Panc1 (cell line): ENCODE results near the gene MEIOSIN. TPM values are rescaled to one million over a fixed set of nuclear protein-coding genes. Genes with fewer than 3 reads are reported as not detected.
A peak's percentile ranks its signal among the peaks of the same experiment; 100 is the strongest.

ENCODE experiments used
- ATAC-seq: fragments of 200-7000 bp; cut with Tn5 transposase; 2 replicates; pipeline ENCODE4 v1.9.1; 2020; ENCODE audit warnings: mild to moderate bottlenecking, moderate library complexity
- BruUV-seq: library from RNA; stranded (reverse); fragments of 400-500 nt; replicated peaks from 2 replicates; lab custom pipeline; 2021; lab: Mats Ljungman, UMichigan
- CTCF ChIA-PET: fragments of 300-600 bp; sonication (Branson Sonifier 250); formaldehyde crosslinking; loops from one replicate; lab custom pipeline; 2022; ENCODE audit warnings: antibody characterized with exemption; lab: Charles Lee
- POLR2A ChIA-PET: fragments of 300-600 bp; sonication (Branson Sonifier 250); formaldehyde crosslinking; loops from one replicate; lab custom pipeline; 2022; ENCODE audit warnings: antibody characterized with exemption; lab: Charles Lee
- DNase-seq: peaks from one replicate; pipeline ENCODE4 v3.0.0-alpha.2; 2010; ENCODE audit warnings: low read depth, low spot score
- H3K27ac ChIP-seq: 2 replicates; pipeline ENCODE4 v1.5.1; 2011; ENCODE audit warnings: mild to moderate bottlenecking, low read length, inconsistent platforms
- H3K27me3 ChIP-seq: fragments of 200-500 bp; sonication (Bioruptor generic); 2 replicates; pipeline ENCODE4 v1.6.0; 2014; ENCODE audit warnings: low read length, inconsistent platforms; ENCODE audit not compliant: control insufficient read depth, insufficient read depth
- H3K36me3 ChIP-seq: fragments of 200-500 bp; sonication (Bioruptor generic); 2 replicates; pipeline ENCODE4 v1.5.1; 2014; ENCODE audit warnings: inconsistent platforms, mild to moderate bottlenecking, low read length, moderate library complexity; ENCODE audit not compliant: control insufficient read depth, insufficient read depth
- H3K4me1 ChIP-seq: 2 replicates; pipeline ENCODE4 v1.5.1; 2011; ENCODE audit warnings: inconsistent platforms, mild to moderate bottlenecking, low read length, moderate library complexity; ENCODE audit not compliant: control insufficient read depth, insufficient read depth
- H3K4me3 ChIP-seq, 2 experiments: 2 replicates each; pipeline ENCODE4 v1.5.1; 2011 to 2012; ENCODE audit warnings: low read depth in 2 of 2, low read length in 2 of 2, mild to moderate bottlenecking in 2 of 2, inconsistent platforms in 1 of 2, moderate library complexity in 1 of 2
- H3K9me3 ChIP-seq: fragments of 200-500 bp; sonication (Bioruptor generic); 2 replicates; pipeline ENCODE4 v1.5.1; 2014; ENCODE audit warnings: low read depth, mild to moderate bottlenecking, inconsistent platforms, low read length, moderate library complexity; ENCODE audit not compliant: control insufficient read depth, insufficient read depth
- CTCF ChIP-seq: fragments of 450-650 bp; IDR thresholded peaks from 2 replicates; pipeline ENCODE4 v1.5.1; 2017; ENCODE audit warnings: mild to moderate bottlenecking
- POLR2AphosphoS5 ChIP-seq: IDR thresholded peaks from 2 replicates; pipeline ENCODE4 v1.6.1; 2012; ENCODE audit warnings: mild to moderate bottlenecking, low read depth, low read length, moderate library complexity
- REST ChIP-seq, 2 experiments: IDR thresholded peaks; 2 replicates each; pipeline ENCODE4 v1.6.1; 2011 to 2012; ENCODE audit warnings: low read depth in 2 of 2, control low read depth in 1 of 2, low read length in 1 of 2, mild to moderate bottlenecking in 1 of 2, moderate library complexity in 1 of 2; ENCODE audit not compliant: insufficient read depth in 1 of 2
- SIN3A ChIP-seq: IDR thresholded peaks from 2 replicates; pipeline ENCODE4 v1.6.1; 2012; ENCODE audit warnings: low read depth, mild to moderate bottlenecking, low read length, moderate library complexity, borderline replicate concordance; ENCODE audit not compliant: insufficient read depth
- TCF7L2 ChIP-seq: IDR thresholded peaks from 2 replicates; pipeline ENCODE4 v1.6.1; 2011; ENCODE audit warnings: mild to moderate bottlenecking, low read depth, low read length, inconsistent platforms
- in situ Hi-C: cut with HindIII; loops from 2 replicates; pipeline ENCODE4 v1.10.0; 2016; ENCODE audit warnings: low sequenced_read_pairs, low pct_unique_long_range_greater_than_20kb
- intact Hi-C: fragments of 100-400 bp; cut with micrococcal nuclease; formaldehyde crosslinking; loops from one replicate; pipeline ENCODE4 v1.10.0; 2022; ENCODE audit not compliant: unreplicated experiment
- total RNA-seq: library from RNA; stranded (reverse); gene quantifications from one replicate; pipeline ENCODE4 v1.2.1, GENCODE V29; 2021; ENCODE audit not compliant: unreplicated experiment

The MEIOSIN gene
- total RNA-seq, 1 experiment from 2014 or later, result not detected

GRCh38 chr19:45780448-45781213, 47.4 kb downstream of the MEIOSIN start:
- no peaks in the 10 kb centered on the region for H3K9me3 ChIP-seq
- DNase-seq (no peak), ATAC-seq (no peak)
- no peaks in the 10 kb centered on the region for H3K27me3 ChIP-seq
- peaks cover 25% of the 10 kb centered on the region for H3K4me1 ChIP-seq
- peak overlapping the region; percentile 67 for H3K27ac ChIP-seq
- TF ChIP-seq REST (IDR thresholded peaks at IDR 0.05; ENCODE audit: insufficient read depth in 1 of 2, low read depth in 2 of 2, low read length in 1 of 2), result no peak
- TF ChIP-seq CTCF, result no peak
- TF ChIP-seq POLR2AphosphoS5, result no peak
- no peak for TF ChIP-seq TCF7L2
- TF ChIP-seq SIN3A, result no peak
- CTCF ChIA-PET, result no interaction called here
- H3K36me3 ChIP-seq, result no peaks in the 10 kb centered on the region
- intact Hi-C loops (no loop called here), in situ Hi-C loops (no loop called here)
- peak overlapping the region; percentile 52 to 62 for H3K4me3 ChIP-seq
- no TSS peak for BruUV-seq
- POLR2A ChIA-PET, result no interaction called here

- no peaks in the 10 kb centered on the region for H3K27me3 ChIP-seq
- no TSS peak for BruUV-seq
- ATAC-seq (peak; percentile 66), DNase-seq (no peak)
- no peaks in the 10 kb centered on the region for H3K36me3 ChIP-seq
- intact Hi-C loops, result no loop called here
- peak overlapping the region; percentile 52 to 62 for H3K4me3 ChIP-seq
- peaks cover 25% of the 10 kb centered on the region for H3K4me1 ChIP-seq
- H3K9me3 ChIP-seq, result no peaks in the 10 kb centered on the region
- CTCF ChIA-PET, result interaction anchor here (0.9 kb wide), 1 partner anchor 18 kb away, joined by 10 read pairs; no protein-coding TSS in a partner anchor
- in situ Hi-C loops, result no loop called here
- POLR2A ChIA-PET, result no interaction called here
- TF ChIP-seq CTCF (no peak), POLR2AphosphoS5 (peak; percentile 43; the same call in 1 of the 2 replicates)
- H3K27ac ChIP-seq, result peak overlapping the region; percentile 67
Observed at GRCh38 chr19:45781214-45782161, 48.2 kb downstream of the MEIOSIN start.
